NCI-H69 (cell line): Measurements from ENCODE around the gene CX3CR1.
"Not testable (repeated sequence)": the region's sequence is repeated elsewhere in the genome, so short reads cannot be mapped to it uniquely, and the experiment has no call there.

Experiments used
- DNase-seq: peaks from one replicate; lab custom pipeline; 2025; lab: John Stamatoyannopoulos, UW

CX3CR1 gene, protein sequence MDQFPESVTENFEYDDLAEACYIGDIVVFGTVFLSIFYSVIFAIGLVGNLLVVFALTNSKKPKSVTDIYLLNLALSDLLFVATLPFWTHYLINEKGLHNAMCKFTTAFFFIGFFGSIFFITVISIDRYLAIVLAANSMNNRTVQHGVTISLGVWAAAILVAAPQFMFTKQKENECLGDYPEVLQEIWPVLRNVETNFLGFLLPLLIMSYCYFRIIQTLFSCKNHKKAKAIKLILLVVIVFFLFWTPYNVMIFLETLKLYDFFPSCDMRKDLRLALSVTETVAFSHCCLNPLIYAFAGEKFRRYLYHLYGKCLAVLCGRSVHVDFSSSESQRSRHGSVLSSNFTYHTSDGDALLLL

DNA sequence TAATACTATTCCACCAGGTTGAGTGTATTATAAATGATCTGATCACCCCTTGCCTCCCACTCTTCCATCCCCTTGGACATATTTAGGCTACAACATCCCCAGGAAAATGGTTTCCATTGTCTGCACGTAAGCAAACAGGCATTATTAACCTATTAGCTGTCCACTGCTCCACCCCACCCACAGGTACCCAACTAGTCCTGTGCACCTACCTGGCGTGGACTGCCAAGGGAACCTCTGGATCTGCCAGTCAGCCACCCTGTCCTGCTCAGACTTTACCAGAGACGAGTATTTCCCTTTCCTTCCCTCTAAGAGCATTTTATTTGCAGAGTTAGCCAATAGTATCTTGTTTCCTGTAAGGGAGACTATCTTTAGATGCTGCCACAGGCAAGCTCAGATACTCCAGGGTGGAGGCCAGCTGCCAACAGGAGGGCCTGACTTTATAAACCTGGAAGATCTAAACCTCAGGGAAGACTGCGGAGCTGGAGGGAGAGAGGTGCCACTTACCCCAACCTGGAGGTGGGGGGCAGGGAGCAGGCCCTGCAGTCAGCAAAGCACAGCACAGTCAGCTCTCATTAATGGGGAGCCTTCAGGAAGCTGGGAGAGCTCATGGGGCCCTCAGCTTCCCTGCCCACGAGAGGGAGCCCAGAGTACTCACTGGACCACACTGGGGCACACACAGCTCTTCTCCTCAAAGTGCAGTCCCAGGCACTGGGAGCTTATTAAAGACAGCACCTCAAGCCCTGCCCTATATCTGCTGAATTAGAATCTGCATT lies at the start of gene CX3CR1:
Gene CX3CR1 (minus strand): TSS at position 292 of the 773 bp plus-strand sequence. CDS start 13,527 bp downstream, outside the sequence.
- no peak for DNase-seq

DNA sequence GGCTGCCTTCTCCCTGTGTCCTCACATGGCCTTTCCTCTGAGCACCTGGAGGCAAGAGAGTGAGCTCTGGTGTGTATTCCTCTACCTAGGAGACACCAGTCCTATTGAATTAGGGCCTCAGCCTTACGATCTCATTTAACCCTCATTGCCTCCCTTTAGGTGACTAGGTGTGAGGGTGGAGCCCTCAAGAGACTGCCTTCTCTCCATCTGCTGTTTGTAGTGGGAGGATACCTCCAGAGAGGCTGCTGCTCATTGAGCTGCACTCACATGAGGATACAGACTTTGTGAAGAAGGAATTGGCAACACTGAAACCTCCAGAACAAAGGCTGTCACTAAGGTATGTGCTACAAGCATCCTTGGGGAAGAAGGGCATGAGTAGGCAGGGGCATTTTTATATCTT lies 49.7 kb upstream of the CX3CR1 start, which contains the start of gene CCR8:
Gene CCR8 (plus strand): TSS at position 217 of the 400 bp plus-strand sequence. CDS start 2,623 bp downstream, outside the sequence.
- DNase-seq, result peak; percentile 49

DNA sequence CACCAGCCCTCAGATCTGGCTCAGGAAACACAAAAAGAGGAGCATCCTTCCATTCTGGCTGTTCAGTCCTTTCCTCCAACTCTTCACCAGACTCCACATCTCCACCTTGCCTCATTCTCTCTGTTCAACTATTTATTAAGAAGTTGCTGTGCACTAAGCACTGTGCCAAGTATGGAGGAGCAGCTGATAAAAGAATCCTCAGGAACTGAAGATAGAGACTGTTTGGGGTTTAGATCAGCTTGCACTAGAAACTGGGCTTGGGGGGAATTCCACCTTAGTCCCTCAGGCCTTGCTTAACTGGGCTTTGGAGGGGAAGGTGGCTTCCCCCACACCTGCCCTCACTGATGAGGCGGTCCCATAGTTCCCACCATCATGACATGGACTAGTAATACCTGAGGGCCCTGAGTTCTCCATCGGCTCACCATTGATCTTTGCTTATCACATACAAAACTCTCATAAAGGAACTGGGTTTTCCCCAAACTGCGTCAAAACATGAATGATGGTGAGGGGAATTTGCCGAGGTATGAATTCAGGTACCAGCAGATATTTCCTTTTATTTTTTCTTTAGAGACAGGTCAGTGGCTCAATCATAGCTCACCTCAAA lies 48.0 kb upstream of the CX3CR1 start:
- no peak for DNase-seq

DNA sequence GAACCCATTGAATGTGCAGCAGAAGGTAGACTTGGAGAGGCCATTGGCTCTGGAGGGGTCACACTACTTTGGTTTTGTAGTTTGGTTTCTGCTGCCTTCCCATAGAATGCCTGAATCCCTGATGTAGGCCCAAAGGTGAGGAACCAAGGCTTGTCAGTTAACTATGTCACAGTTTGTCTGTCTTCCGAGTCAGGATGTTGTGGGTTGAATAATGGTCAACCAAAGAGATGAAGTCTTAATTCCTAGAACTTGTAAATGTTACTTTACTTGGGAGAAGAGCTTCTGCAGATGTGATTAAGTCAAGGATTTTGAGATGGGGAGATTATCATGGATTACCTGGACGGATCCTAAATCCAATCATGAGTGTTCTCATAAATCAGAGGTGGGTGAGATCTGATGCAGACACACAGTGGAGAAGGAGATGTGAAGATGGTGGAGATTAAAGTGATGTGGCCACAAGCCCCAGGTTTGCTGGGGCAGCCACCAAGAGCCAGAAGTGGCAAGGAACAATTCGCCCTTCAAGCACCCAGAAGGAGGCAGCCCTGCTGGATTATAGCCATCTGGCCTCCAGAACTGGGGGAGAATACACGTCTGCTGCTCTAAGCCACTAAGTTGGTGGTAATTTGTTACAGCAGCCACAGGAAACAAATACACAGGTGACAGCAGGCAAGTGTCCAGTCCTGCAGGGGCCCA lies 47.4 kb upstream of the CX3CR1 start:
- DNase-seq, result no peak

DNA sequence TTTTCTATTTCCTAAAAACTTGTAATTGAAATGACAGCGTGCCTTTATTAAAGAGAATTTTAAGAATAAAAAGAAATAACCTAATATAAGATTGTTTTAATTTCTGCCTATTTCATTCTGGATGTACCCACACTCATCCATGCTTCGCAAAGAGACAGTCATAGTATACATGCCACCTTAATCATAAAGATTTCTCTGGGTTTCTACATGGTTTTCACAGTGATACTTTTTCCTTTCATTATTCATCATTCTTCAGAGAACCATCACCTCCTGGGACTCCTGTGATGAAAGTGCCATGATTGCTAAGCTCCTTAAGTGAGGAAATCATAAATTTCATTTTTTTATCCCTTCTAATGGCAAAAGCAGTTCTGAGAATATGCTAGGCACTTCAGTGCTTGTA lies 45.4 kb upstream of the CX3CR1 start:
- no peak for DNase-seq

DNA sequence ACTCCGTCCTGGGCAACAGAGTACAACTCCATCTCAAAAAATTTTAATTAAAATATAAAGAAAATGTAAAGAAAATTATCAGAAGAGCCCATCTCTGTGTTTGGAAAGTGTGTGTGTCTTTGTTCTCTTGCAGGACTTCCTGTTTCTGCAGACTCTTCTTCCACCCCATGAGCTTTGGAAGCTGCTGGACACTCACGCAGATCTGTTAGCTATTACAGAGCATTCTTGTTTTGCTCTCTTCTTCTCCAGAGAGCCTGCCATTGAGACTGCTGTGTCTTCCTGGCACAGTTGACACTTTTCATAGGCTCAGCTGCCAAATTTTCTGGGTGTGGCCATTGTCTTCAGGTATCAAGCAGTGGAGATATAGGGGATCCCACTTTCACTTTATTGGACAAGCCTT lies 43.7 kb upstream of the CX3CR1 start:
- no peak for DNase-seq

DNA sequence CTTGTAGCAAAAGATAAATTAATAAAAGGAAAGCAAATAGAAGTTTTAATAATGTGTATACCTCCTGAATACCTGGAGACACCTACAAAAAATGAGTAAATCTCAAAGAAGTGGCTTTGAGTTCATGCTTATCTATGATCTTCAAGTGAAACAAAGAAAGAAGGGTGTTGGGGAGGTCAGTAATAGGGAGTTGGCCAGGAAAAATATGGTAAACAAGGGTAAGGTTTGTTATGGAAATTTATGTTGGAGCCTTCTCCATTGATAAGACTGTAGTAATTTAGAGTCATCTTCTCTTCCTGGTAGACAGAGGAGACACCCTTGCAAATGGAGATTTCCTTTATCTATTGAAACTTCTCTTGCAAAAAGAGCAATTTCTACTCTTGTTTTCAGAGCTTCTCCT lies 43.1 kb upstream of the CX3CR1 start:
- DNase-seq, result no peak

DNA sequence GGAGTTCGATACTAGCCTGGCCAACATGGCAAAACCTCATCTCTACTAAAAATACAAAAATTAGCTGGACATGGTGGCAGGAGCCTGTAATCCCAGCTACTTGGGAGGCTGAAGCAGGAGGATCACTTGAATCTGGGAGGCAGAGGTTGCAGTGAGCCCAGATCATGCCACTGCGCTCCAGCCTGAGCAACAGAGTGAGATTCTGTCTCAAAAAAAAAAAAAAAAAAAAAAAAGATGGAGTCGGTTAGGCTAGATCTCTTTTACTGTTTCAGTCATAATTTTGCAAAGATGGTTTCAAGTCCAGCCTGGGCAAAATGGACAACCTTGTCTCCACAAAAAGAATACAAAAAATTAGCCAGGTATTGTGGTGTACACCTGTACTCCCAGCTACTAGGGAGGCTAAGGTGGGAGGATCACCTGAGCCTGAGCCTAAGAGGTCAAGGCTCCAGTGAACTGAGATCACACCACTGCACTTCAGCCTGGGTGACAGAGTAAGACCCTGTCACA lies 42.4 kb upstream of the CX3CR1 start:
- DNase-seq, result not testable (repeated sequence)

DNA sequence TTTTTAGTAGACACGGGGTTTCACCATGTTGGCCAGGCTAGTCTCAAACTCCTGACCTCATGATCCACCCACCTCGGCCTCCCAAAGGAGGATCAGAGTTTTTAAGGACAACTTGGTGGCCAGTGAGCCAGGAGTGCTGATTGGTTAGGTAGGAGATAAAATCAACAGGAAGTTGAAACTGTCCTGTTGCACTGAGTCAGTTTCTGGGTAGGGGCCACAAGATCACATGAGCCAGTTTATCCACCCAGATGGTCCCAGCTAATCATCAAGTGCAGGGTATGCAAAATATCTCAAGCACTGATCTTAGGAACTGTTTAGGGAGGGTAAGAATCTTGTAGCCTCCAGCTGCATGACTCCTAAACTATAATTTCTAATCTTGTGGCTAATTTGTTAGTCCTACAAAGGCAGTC lies 41.7 kb upstream of the CX3CR1 start:
- DNase-seq, result not testable (repeated sequence)

DNA sequence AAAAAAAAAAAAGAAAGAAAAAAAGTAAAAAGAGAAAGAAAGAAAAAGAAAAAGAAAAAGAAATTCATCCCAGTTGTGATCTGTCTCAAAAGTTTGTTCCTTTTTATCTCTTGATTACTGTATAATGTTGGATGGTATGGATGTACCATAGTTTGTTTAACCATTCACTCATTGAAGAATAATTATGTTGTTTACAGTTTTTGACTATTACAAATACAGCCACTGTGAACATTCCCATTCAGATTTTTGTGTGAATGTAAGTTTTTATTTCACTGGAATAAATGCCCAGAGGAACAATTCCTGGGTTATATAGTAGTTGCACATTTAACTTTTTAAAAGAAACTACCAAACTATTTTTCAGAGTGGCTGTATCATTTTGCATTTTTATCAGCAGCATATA lies 39.4 kb upstream of the CX3CR1 start:
- no peak for DNase-seq

DNA sequence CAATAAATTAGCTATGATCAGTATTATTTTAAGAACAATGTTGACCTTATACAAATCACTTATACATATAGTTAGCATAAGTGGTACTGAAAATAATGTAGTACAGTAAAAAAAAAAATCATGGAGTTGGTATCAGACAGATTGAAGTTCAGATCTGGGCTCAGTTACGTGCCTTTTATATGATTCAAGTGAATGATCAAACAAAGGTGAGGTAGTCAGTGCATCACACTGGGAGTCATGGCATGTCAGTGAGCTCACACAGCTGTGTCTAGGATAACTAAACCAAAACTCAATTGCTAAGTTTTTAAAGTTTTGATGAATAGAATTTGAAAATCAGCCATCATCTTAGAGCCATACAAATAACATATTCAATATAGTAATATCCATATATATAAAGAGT lies 38.5 kb upstream of the CX3CR1 start:
- no peak for DNase-seq

DNA sequence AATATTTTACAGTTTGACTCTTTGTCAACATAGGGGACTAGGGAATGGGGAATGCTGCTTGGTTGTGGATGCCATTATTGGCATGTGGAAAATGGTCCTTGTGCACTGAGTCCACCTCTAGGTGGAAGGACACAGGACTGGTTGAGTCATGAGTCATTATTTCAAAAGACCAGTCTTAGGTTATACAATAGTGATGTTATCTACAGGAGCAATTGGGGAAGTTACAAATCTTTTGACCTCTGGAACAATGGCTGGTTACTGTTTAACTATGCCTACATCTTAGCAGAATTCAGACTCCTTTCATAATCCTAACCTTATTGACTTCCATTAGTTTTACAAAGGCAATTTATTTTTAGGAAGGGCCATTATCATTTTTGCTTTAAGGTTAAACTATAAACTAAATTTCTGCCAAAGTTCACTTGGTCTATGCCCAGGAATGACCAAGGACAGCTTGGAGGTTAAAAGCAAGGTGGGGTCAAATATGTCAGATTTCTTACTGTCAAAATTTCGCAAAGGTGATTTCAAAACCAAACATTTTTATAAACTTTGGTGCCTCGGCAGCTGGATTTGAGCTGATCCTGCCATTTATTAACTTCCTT lies 37.8 kb upstream of the CX3CR1 start:
- DNase-seq, result no peak

DNA sequence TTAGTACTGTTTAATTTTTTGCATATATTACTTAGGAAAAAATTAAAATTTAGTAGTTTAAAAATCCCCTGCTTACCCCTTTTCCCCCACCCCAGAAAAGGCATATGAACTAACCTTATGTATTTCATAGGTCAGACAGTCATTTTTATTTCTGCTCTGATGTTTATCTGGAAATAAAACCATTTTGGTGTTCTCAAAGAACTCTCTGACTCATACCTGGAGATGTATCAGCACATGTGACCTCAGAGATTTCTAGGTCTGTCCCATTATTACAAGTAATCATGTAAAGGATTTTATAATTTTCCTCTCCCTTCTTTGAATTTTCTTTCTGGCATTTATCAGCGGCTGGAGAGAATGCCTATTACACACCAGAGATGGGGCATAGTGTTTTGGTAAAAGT lies 35.6 kb upstream of the CX3CR1 start:
- no peak for DNase-seq

DNA sequence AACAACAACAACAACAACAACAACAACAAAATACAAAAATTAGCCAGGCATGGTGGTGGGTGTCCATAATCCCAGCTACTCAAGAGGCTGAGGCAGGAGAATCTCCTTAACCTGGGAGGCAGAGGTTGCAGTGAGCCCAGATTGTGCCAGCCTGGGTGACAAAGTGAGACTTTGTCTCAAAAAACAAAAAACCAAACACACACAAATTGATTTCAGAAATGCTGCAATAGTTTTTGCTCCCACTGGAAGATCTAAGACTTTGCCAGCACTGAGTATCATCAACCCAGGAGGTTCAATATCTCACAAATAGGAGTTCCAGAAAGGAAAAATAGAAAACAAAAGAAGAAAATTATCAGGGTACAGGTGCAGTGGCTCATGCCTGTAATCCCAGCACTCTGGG lies 33.5 kb upstream of the CX3CR1 start:
- DNase-seq, result no peak

DNA sequence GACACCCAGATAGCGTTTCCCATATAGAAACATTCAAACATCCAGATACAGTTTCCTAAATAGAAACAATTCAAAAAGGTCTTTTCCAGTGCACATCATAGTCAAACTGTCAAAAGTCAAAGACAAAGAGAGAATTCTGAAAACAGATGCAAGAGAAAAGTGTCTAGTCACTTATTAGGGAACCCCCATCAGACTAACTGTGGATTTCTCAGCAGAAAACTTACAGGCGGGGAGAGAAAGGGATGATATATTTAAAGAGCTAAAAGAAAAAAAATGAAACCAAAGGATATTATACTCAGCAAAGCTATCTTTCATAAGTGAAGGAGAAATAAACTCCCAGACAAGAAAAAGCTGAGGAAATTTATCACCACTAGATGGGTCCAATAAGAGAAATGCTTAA lies 22.3 kb upstream of the CX3CR1 start:
- DNase-seq, result no peak

DNA sequence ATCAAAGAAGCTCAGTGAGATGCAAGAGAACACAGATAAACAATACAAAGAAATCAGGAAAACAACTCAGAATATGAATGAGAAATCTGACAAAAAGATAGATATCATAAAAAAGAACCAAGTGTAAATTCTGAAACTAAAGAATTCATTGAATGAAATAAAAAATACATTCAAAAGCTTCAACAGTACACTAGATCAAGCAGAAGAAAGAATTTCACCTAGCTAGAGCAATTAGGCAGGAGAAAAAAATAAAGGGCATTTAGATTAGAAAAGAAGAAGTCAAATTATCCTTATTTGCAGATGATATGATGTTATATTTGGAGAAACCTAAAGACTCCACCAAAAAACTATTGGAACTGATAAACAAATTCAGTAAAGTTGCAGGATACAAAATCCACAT lies 19.4 kb upstream of the CX3CR1 start:
- DNase-seq, result no peak

DNA sequence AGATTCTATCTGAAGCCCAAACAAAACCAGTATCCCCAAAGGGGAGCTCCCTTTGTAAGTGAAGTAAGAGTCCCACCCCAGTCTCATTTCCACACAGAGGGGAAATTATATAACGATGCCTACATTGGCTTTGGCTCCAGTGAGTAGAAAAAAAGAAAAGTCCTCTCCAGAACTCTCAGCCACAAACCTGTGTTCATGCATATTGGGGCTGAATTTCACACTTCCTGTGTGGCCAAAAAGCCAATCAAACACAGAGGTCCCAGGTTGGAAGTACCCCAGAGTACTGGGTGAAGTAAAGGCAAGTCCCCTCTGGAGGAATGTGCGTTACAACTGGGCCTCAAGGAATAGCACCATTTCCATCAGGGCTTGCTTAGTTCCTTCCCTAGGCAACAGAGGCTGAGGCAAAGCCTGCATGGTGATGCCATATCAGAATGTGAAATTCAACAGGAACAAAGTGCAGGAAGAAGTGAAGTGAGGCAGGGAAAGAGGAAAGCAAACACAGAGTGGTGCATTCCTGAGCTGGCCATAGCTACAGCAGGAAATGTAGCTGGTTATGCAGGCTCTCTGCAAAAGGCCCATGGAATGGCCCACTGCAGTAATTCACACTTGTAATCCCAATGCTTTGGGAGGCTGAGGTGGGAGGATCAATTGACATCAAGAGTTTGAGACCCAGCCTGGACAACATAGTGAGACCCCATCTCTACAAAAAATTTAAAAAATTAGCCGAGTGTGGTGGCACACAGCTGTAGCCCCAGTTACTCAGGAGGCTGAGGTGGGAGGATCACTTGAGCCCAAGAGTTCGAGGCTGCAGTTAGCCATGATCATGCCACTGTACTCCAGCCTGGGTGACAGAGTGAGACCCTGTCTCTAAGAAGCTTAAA lies 16.6 kb upstream of the CX3CR1 start:
- no peak for DNase-seq

DNA sequence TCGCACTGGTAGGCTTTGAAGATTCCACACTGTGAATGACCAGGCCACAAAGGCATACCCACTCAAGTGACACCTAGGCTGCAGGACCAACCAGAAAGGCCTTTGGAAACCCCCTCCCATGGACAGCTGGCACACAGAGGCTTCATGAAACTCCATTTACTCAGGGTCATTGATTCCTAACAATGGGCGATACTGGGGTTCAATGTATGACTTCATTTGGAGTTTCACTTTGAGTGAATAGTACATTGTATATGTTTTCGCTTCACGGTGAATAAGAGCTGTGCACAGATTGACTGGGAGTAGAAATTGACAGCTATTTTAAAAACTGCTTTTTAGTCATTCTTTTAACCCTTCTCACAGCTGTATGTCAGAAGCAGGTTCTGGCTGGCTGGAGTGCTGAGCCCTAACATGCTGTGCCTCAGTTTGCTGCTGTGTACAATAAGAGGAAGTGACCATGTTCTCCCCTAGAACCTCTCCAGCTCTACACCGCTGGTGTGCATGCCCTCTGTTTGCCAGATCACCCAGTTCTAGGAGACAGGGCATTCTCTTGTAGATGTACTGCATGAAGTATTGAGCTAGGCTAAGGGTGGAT lies 15.4 kb upstream of the CX3CR1 start:
- no peak for DNase-seq

DNA sequence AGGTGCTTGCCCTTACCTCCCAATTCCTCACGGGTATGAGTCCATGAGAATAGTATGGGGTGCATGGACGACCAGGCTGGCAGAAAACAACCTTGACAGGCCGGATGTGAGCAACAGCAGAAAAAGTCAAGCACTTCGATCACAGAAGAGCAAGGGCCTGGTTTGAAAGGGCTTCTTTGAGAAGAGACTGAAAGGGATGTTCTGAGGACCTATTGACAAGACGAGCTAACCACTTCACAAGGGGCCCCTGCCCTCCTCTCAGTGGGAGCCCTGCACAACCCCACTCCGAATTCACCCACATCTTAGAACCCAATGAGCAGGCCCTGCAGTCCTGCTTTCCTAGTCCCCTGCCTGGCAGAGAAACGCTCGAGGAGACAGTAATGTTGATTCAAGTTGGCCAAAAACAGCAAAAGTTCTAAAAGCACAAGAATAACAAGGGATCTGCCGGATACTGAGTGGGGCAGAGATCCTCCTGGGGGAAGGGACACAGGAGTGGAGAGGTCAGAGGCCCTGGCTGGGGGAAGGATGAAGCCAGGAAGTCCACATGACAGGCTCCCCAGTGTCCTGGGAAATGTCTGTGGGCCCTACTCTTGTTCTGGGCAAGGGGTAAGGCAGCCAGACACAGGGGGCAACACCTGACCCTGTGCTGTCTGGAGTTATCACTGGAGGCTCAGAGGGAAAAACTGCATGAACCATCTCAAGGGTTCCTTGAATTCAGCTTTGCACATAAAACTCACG lies 14.8 kb upstream of the CX3CR1 start:
- no peak for DNase-seq

DNA sequence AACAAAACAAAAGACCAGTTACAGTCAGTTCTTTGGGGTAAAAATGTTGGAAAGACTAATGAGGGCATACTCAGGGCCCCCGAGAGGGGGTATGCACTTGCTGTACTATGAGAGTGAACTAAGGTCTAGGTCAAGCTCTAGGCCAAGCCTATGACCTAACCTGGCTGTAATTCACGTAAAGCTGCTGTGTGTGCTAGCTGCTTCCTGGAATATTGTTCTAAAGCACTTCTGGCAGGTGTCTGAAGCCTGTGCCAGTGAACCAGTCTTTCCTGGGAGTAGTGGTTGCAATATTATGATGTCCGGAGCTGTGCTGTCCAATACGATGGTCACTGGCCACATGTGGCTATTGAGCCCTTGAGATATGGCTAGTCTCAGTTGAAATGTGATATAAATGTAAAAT lies 13.1 kb upstream of the CX3CR1 start:
- DNase-seq, result no peak
